Muscle of back (tissue), 10 donors: ENCODE measurements around the gene GPR137. TPM values are rescaled to one million over a fixed set of nuclear protein-coding genes. Genes with fewer than 3 reads are reported as not detected.

Source experiments
- polyA plus RNA-seq, 10 donors: library from polyadenylated mRNA; unstranded; fragments of 120-200 nt; gene quantifications; one replicate each; pipeline ENCODE4 v1.2.1, GENCODE V29; 2013; ENCODE audit not compliant: insufficient read length in 10 of 10

Gene GPR137
- polyA plus RNA-seq, 10 donors, result 14.3 to 23.3 (median 18.2) TPM

Other genes starting within 250 kb of the GPR137 start
- gene FLRT1, start 249.9 kb upstream of the GPR137 start, polyA plus RNA-seq, result 1 to 10 TPM; 1.7 to 6.9 (median 2.3) TPM
- gene MACROD1, start 119.7 kb upstream of the GPR137 start, polyA plus RNA-seq, result 10 to 100 TPM; 47.7 to 71.6 (median 53.2) TPM
- gene STIP1, start 99.7 kb upstream of the GPR137 start, polyA plus RNA-seq, result 100 to 1,000 TPM; 109 to 167 (median 134) TPM
- gene FERMT3, start 79.1 kb upstream of the GPR137 start, polyA plus RNA-seq, result 10 to 100 TPM in 3 of 10 donors, 1 to 10 TPM in 7; 5.7 to 15.0 (median 8.2) TPM
- 10 to 100 TPM; 34.5 to 80.5 (median 64.2) TPM for gene TRPT1, start 59.7 kb upstream of the GPR137 start, polyA plus RNA-seq
- 10 to 100 TPM; 12.0 to 21.5 (median 17.7) TPM for gene NUDT22, start 59.6 kb upstream of the GPR137 start, polyA plus RNA-seq
- gene DNAJC4, start 55.3 kb upstream of the GPR137 start, polyA plus RNA-seq, result 10 to 100 TPM; 46.2 to 64.2 (median 52.8) TPM
- 100 to 1,000 TPM in 5 of 10 donors, 10 to 100 TPM in 5; 90.4 to 116 (median 97.3) TPM for gene VEGFB, start 51.3 kb upstream of the GPR137 start, polyA plus RNA-seq
- gene FKBP2, start 44.8 kb upstream of the GPR137 start, polyA plus RNA-seq, result 10 to 100 TPM; 35.2 to 56.4 (median 43.5) TPM
- 100 to 1,000 TPM; 130 to 192 (median 172) TPM for gene PPP1R14B, start 38.9 kb upstream of the GPR137 start, polyA plus RNA-seq
- 10 to 100 TPM in 6 of 10 donors, 1 to 10 TPM in 4; 9.4 to 16.1 (median 11.0) TPM for gene PLCB3, start 34.3 kb upstream of the GPR137 start, polyA plus RNA-seq
- gene BAD, start 1.2 kb upstream of the GPR137 start, polyA plus RNA-seq, result 10 to 100 TPM; 18.3 to 40.5 (median 27.2) TPM
- not detected for gene KCNK4, start 5.5 kb downstream of the GPR137 start, polyA plus RNA-seq
- under 1 TPM in 3 of 10 donors, not detected in 7; 0.23 to 0.54 (median 0.34) TPM for gene CATSPERZ, start 14.5 kb downstream of the GPR137 start, polyA plus RNA-seq
- 10 to 100 TPM; 20.4 to 31.5 (median 24.5) TPM for gene ESRRA, start 19.7 kb downstream of the GPR137 start, polyA plus RNA-seq
- 100 to 1,000 TPM; 139 to 214 (median 173) TPM for gene TRMT112, start 31.7 kb downstream of the GPR137 start, polyA plus RNA-seq
- 100 to 1,000 TPM; 109 to 184 (median 124) TPM for gene PRDX5, start 32.3 kb downstream of the GPR137 start, polyA plus RNA-seq
- gene CCDC88B, start 54.4 kb downstream of the GPR137 start, polyA plus RNA-seq, result 1 to 10 TPM; 2.2 to 7.6 (median 3.5) TPM
- 10 to 100 TPM in 9 of 10 donors, 1 to 10 TPM in 1; 9.7 to 15.8 (median 12.3) TPM for gene RPS6KA4, start 73.3 kb downstream of the GPR137 start, polyA plus RNA-seq